K562 (cell line): ENCODE data around the gene KRTAP2-2. TPM values are rescaled to one million over a fixed set of nuclear protein-coding genes. Genes with fewer than 3 reads are reported as not detected.

Source experiments
- ATAC-seq: fragments of 200-7000 bp; cut with Tn5 transposase; 3 replicates; pipeline ENCODE4 v1.9.1; 2020; ENCODE audit warnings: moderate library complexity
- BruUV-seq: library from RNA; stranded (reverse); fragments of 400-500 nt; replicated peaks from 2 replicates; lab custom pipeline; 2021; lab: Mats Ljungman, UMichigan
- CTCF ChIA-PET: fragments of 300-600 bp; formaldehyde crosslinking; extraction: SDS; loops from one replicate; lab custom pipeline; 2021; ENCODE audit warnings: low intra/inter-chr PET ratio; lab: Yijun Ruan, JAX
- POLR2A ChIA-PET: fragments of 300-600, 350-650 bp; sonication (Branson Sonifier 250); formaldehyde crosslinking; extraction: SDS; loops from one replicate; lab custom pipeline; 2021; ENCODE audit warnings: antibody characterized with exemption, inconsistent platforms; lab: Yijun Ruan, JAX
- DNase-seq, 4 experiments: peaks; one replicate each; pipeline versions ENCODE4 v3.0.0 to v3.0.0-alpha.2; 2011 to 2018; ENCODE audit warnings: low spot score in 3 of 4, mixed read lengths in 3 of 4; ENCODE audit errors: extremely low read depth in 1 of 4
- FAIRE-seq: peaks from 2 replicates; lab custom pipeline; 2011; peaks lifted over from hg19 to GRCh38; lab: Jason Lieb, UNC
- H2AFZ ChIP-seq: 2 replicates; pipeline ENCODE4 v1.6.0; 2011; ENCODE audit warnings: low read depth, low read length, control low read depth, inconsistent platforms
- H3K27ac ChIP-seq: fragments of 200-600 bp; 3 replicates; pipeline ENCODE4 v1.8.0; 2011; ENCODE audit warnings: low read depth, mild to moderate bottlenecking, control low read depth, inconsistent platforms, low read length, moderate library complexity, mixed read lengths; ENCODE audit errors: extremely low read depth
- H3K27me3 ChIP-seq, 2 experiments: fragments of 300-600 bp in 1 of 2; 2 replicates in 1 of 2; 3 replicates in 1 of 2; pipeline versions ENCODE4 v1.6.0 to v1.8.0; 2011; ENCODE audit warnings: inconsistent platforms in 2 of 2, low read length in 2 of 2, mild to moderate bottlenecking in 1 of 2, mixed read lengths in 1 of 2, moderate library complexity in 1 of 2; ENCODE audit not compliant: control insufficient read depth in 2 of 2, insufficient read depth in 2 of 2
- H3K36me3 ChIP-seq: fragments of 300-600 bp; 3 replicates; pipeline ENCODE4 v1.8.0; 2011; ENCODE audit warnings: mild to moderate bottlenecking, low read length, inconsistent platforms; ENCODE audit not compliant: control insufficient read depth, insufficient read depth
- H3K4me1 ChIP-seq, 2 experiments: fragments of 200-600 bp in 1 of 2; replicated peaks in 1 of 2; 2 replicates in 1 of 2; 3 replicates in 1 of 2; pipeline versions ENCODE4 v1.5.1 to v1.8.0; 2011; ENCODE audit warnings: inconsistent platforms in 2 of 2, low read length in 2 of 2, mild to moderate bottlenecking in 1 of 2, mixed read lengths in 1 of 2, moderate library complexity in 1 of 2; ENCODE audit not compliant: control insufficient read depth in 2 of 2, insufficient read depth in 2 of 2
- H3K4me2 ChIP-seq: 2 replicates; pipeline ENCODE4 v1.6.1; 2011; ENCODE audit warnings: low read length, control low read depth, inconsistent platforms, mixed read lengths; ENCODE audit not compliant: insufficient read depth
- H3K4me3 ChIP-seq: fragments of 200-600 bp; sonication (generic), shearing (Covaris generic); 2 replicates; pipeline ENCODE4 v1.5.1; 2016; ENCODE audit warnings: control low read depth, inconsistent platforms
- H3K79me2 ChIP-seq: fragments of 200-600 bp; 3 replicates; pipeline ENCODE4 v1.8.0; 2011; ENCODE audit warnings: low read length, inconsistent platforms; ENCODE audit not compliant: control insufficient read depth, insufficient read depth
- H3K9ac ChIP-seq, 2 experiments: 2 replicates each; pipeline versions ENCODE4 v1.6.0 to v1.6.1; 2011; ENCODE audit warnings: low read depth in 2 of 2, low read length in 2 of 2, control low read depth in 1 of 2, inconsistent platforms in 1 of 2, mild to moderate bottlenecking in 1 of 2, mixed read lengths in 1 of 2; ENCODE audit not compliant: insufficient read depth in 1 of 2
- H3K9me1 ChIP-seq: one replicate; pipeline ENCODE4 v1.6.0; 2011; ENCODE audit warnings: inconsistent platforms, mild to moderate bottlenecking, low read length, moderate library complexity; ENCODE audit not compliant: control insufficient read depth, insufficient read depth
- H3K9me3 ChIP-seq: replicated peaks from 2 replicates; pipeline ENCODE4 v1.5.1; 2011; ENCODE audit warnings: low read depth, low read length, inconsistent platforms; ENCODE audit not compliant: control insufficient read depth, insufficient read depth
- H4K20me1 ChIP-seq: replicated peaks from 2 replicates; pipeline ENCODE4 v1.6.1; 2011; ENCODE audit warnings: low read length, inconsistent platforms, mixed read lengths; ENCODE audit not compliant: control insufficient read depth, insufficient read depth
- CBX3 ChIP-seq, 2 experiments: IDR thresholded peaks; 1 replicate in 1 of 2; 2 replicates in 1 of 2; pipeline ENCODE4 v1.6.1; 2012; ENCODE audit warnings: inconsistent platforms in 2 of 2, low read length in 2 of 2, borderline replicate concordance in 1 of 2, control low read depth in 1 of 2
- CC2D1A ChIP-seq: fragments of 450-650 bp; IDR thresholded peaks from 2 replicates; pipeline ENCODE4 v1.6.1; 2017; ENCODE audit warnings: mild to moderate bottlenecking
- EZH2 ChIP-seq: IDR thresholded peaks from 2 replicates; pipeline ENCODE4 v1.6.1; 2012; ENCODE audit warnings: low read depth, mild to moderate bottlenecking, inconsistent platforms, low read length, borderline replicate concordance
- FOSL1 ChIP-seq: fragments of 200-800 bp; sonication (Bioruptor generic); conservative IDR thresholded peaks from 2 replicates; pipeline ENCODE4 v1.6.1; 2016; ENCODE audit warnings: missing genetic modification characterization, missing compliant biosample characterization
- FOXM1 ChIP-seq, 2 experiments: fragments of 450-650 bp in 1 of 2; sonication (generic) in 1 of 2; formaldehyde crosslinking in 1 of 2; IDR thresholded peaks; 2 replicates each; pipeline versions ENCODE4 v1.6.1 to v1.9.0; 2017 to 2022; ENCODE audit warnings: low read depth in 2 of 2, mild to moderate bottlenecking in 2 of 2, missing genetic modification reagents in 1 of 2, moderate library complexity in 1 of 2
- HDAC3 ChIP-seq: fragments of 450-650 bp; IDR thresholded peaks from 2 replicates; pipeline ENCODE4 v1.6.1; 2018; ENCODE audit warnings: borderline replicate concordance, mild to moderate bottlenecking, moderate library complexity; ENCODE audit not compliant: partially characterized antibody
- HSF4 ChIP-seq: fragments of 250-450 bp; sonication (Bioruptor Pico); IDR thresholded peaks from 2 replicates; pipeline ENCODE4 v2.1.2; 2022; ENCODE audit warnings: mild to moderate bottlenecking, moderate library complexity, borderline replicate concordance
- WHSC1 ChIP-seq: IDR thresholded peaks from one replicate; pipeline ENCODE4 v1.6.1; 2012; ENCODE audit warnings: low read length, control low read depth, inconsistent platforms
- ZNF589 ChIP-seq: fragments of 200-800 bp; sonication (Bioruptor generic); IDR thresholded peaks from 2 replicates; pipeline ENCODE4 v1.6.1; 2016; ENCODE audit warnings: low read depth, missing genetic modification characterization, missing compliant biosample characterization
- WGBS: fragments of 100-300 bp; shearing (Covaris generic); methylation state at CpG from one replicate; pipeline ENCODE4 v1.1.6; 2016; ENCODE audit warnings: low coverage, mixed read lengths; ENCODE audit not compliant: insufficient coverage; ENCODE audit errors: missing lambda C conversion rate; 5-methylcytosine and 5-hydroxymethylcytosine counted together
- in situ Hi-C: fragments of 300-500 bp; cut with MboI; formaldehyde crosslinking; loops from 4 replicates; pipeline ENCODE4 v1.15.0; 2018; ENCODE audit warnings: inconsistent platforms, mixed read lengths
- intact Hi-C: fragments of 100-400 bp; cut with micrococcal nuclease; formaldehyde crosslinking; loops from 2 replicates; pipeline ENCODE4 v1.14.2; 2022
- polyA plus RNA-seq, 8 experiments: library from polyadenylated mRNA; depleted of rRNA in 4 of 8; stranded (reverse) in 5 of 8; unstranded in 3 of 8; fragments of >200 nt; fragmentation: Nextera tagmentation in 2 of 8; fragmentation: Illumina TruSeq in 1 of 8; extraction: Ambion mirVana in 2 of 8; extraction: Trizol in 1 of 8; gene quantifications; 2 replicates each; pipeline versions ENCODE4 v1.2.1 to v1.2.3, GENCODE V29; 2011 to 2014; ENCODE audit warnings: inconsistent platforms in 1 of 8, missing spikeins in 1 of 8
- total RNA-seq, 7 experiments: library from RNA; depleted of rRNA in 6 of 7; stranded (reverse); fragments of >200 nt in 6 of 7; fragmentation: Illumina TruSeq in 2 of 7; extraction: Trizol in 2 of 7; gene quantifications; 2 replicates each; pipeline versions ENCODE4 v1.2.1 to v1.2.3, GENCODE V29; 2011 to 2021; ENCODE audit warnings: low replicate concordance in 1 of 7

KRTAP2-2 gene
- total and polyA plus RNA-seq, 9 of the 15 experiments (the other 6 are each of a cell fraction or from before 2014, with no cell fraction given), result not detected

DNA sequence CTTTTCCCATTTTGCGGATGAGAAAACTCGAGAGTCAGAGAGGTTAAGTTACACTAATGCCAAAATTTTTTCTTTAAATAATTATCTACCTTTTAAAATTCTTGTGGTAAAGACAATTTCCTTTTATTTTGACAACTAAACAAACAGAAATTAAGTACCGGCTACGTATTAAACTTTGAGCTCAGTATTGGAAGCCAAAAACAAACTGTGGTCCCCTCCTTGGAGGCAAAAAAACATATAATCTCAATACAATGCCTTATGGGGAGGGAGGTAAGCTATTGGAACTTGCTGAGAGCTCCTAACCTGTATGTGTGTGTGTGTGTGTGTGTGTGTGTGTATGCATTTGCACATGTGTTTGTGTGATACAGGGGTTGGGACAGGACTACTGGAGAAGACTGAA lies 8.4 kb upstream of the KRTAP2-2 start:
- in situ Hi-C loops, result no loop called here
- POLR2A ChIA-PET, result no interaction called here
- no peak overlapping the region for H3K4me2 ChIP-seq
- no peaks in the 10 kb centered on the region for H3K9me3 ChIP-seq
- CTCF ChIA-PET, result no interaction called here
- DNase-seq, result no peak
- H4K20me1 ChIP-seq, result no peaks in the 10 kb centered on the region; the same call in 1 of the 2 replicates
- intact Hi-C loops, result no loop called here
- peaks cover 0 to 4% of the 10 kb centered on the region in 2 experiments; a peak in 2 of 5 replicates for H3K27me3 ChIP-seq
- no peak for ATAC-seq
- TF ChIP-seq FOXM1 (IDR thresholded peaks at IDR 0.05; ENCODE audit: low read depth) (no peak), FOXM1 (CRISPR knock-in tag; IDR thresholded peaks at IDR 0.05; ENCODE audit: low read depth) (no peak), HDAC3 (no peak), WHSC1 (no peak), CBX3 (IDR thresholded peaks at IDR 0.05; ENCODE audit: borderline replicate concordance in 1 of 2, low read length in 2 of 2) (no peak), FOSL1 (no peak), CC2D1A (no peak), HSF4 (no peak), EZH2 (no peak), ZNF589 (CRISPR knock-in tag) (no peak)
- no peak overlapping the region for H2AFZ ChIP-seq
- H3K79me2 ChIP-seq, result no peaks in the 10 kb centered on the region
- H3K9ac ChIP-seq, result no peak overlapping the region
- WGBS, result 0% methylated on average over 4 of the region's 4 CpGs
- H3K4me1 ChIP-seq, result peaks cover 0 to 5% of the 10 kb centered on the region in 2 experiments; a peak in 2 of 5 replicates
- H3K27ac ChIP-seq, result no peak overlapping the region
- FAIRE-seq, result no peak
- H3K9me1 ChIP-seq, result no peaks in the 10 kb centered on the region
- no peaks in the 10 kb centered on the region for H3K36me3 ChIP-seq
- no peak overlapping the region for H3K4me3 ChIP-seq
- no TSS peak for BruUV-seq
